GM20000 (cell line): ENCODE results near the gene LTA4H.

Experiments
- DNase-seq: peaks from one replicate; pipeline ENCODE4 v3.0.0; 2012; ENCODE audit warnings: low spot score
- CTCF ChIP-seq: IDR thresholded peaks from 2 replicates; pipeline ENCODE4 v1.5.1; 2012; ENCODE audit warnings: mild to moderate bottlenecking, control low read depth; ENCODE audit errors: extremely low read depth, missing control alignments

Gene LTA4H

GRCh38 chr12:95966287-95966870, 69.0 kb downstream of the LTA4H start:
- no peak for DNase-seq
- no peak for TF ChIP-seq CTCF

- no peak for TF ChIP-seq CTCF
- DNase-seq = no peak
Measured at GRCh38 chr12:95963096-95963495, 72.3 kb downstream of the LTA4H start.

GRCh38 chr12:95962222-95962621, 73.2 kb downstream of the LTA4H start:
- DNase-seq = no peak
- no peak for TF ChIP-seq CTCF

- DNase-seq = no peak
- no peak for TF ChIP-seq CTCF
Measured at GRCh38 chr12:95960241-95960640, 75.1 kb downstream of the LTA4H start.

GRCh38 chr12:95959107-95959506, 76.3 kb downstream of the LTA4H start:
- no peak for TF ChIP-seq CTCF
- DNase-seq = no peak

GRCh38 chr12:95956557-95957145, 78.7 kb downstream of the LTA4H start:
- no peak for DNase-seq
- TF ChIP-seq CTCF = no peak

GRCh38 chr12:95955549-95956159, 79.7 kb downstream of the LTA4H start:
- no peak for DNase-seq
- no peak for TF ChIP-seq CTCF
